ENCODE data around the gene PSMG2.

The PSMG2 gene, protein sequence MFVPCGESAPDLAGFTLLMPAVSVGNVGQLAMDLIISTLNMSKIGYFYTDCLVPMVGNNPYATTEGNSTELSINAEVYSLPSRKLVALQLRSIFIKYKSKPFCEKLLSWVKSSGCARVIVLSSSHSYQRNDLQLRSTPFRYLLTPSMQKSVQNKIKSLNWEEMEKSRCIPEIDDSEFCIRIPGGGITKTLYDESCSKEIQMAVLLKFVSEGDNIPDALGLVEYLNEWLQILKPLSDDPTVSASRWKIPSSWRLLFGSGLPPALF

GRCh38 chr18:12702221-12703095 is at the start of gene PSMG2, which contains the start of gene CEP76:
PSMG2 (plus strand) TSS chr18:12703042; CDS start chr18:12703108, 66 bp downstream.
CEP76 (minus strand) TSS chr18:12702723; CDS start chr18:12702548, 175 bp downstream.
- peak; percentile 78 to 89 for DNase-seq (ENCODE audit: low read depth in 1 of 2, low spot score in 1 of 2)
- no peak for TF ChIP-seq JUND (IDR thresholded peaks at IDR 0.05; ENCODE audit: low read depth)
- in situ Hi-C loops (cut with HindIII; ENCODE audit: low pct_unique_long_range_greater_than_20kb, low sequenced_read_pairs) = no loop called here

- in situ Hi-C loops (cut with HindIII; ENCODE audit: low pct_unique_long_range_greater_than_20kb, low sequenced_read_pairs) = no loop called here
- DNase-seq (ENCODE audit: low read depth in 1 of 2, low spot score in 1 of 2) = no peak
- no peak for TF ChIP-seq JUND (IDR thresholded peaks at IDR 0.05; ENCODE audit: low read depth)
Measured at GRCh38 chr18:12654971-12655370, 47.9 kb upstream of the PSMG2 start.

GRCh38 chr18:12656605-12656937 is 46.3 kb upstream of the PSMG2 start:
- no peak for DNase-seq (ENCODE audit: low read depth in 1 of 2, low spot score in 1 of 2)
- in situ Hi-C loops (cut with HindIII; ENCODE audit: low pct_unique_long_range_greater_than_20kb, low sequenced_read_pairs) = no loop called here

GRCh38 chr18:12656938-12657683 is 45.7 kb upstream of the PSMG2 start:
- in situ Hi-C loops (cut with HindIII; ENCODE audit: low pct_unique_long_range_greater_than_20kb, low sequenced_read_pairs) = no loop called here
- TF ChIP-seq JUND (IDR thresholded peaks at IDR 0.05; ENCODE audit: low read depth) = no peak
- peak in 1 of 2 experiments; percentile 17 for DNase-seq (ENCODE audit: low read depth in 1 of 2, low spot score in 1 of 2)

More at GRCh38 chr18:12656605-12656937, 46.3 kb upstream of the PSMG2 start:
- TF ChIP-seq JUND (IDR thresholded peaks at IDR 0.05; ENCODE audit: low read depth) = no peak

GRCh38 chr18:12657684-12658425 is 45.0 kb upstream of the PSMG2 start, which contains the start of gene SPIRE1:
SPIRE1 (minus strand) TSS chr18:12658107; CDS start chr18:12657866, 241 bp downstream.
- TF ChIP-seq JUND (IDR thresholded peaks at IDR 0.05; ENCODE audit: low read depth) = no peak
- in situ Hi-C loops (cut with HindIII; ENCODE audit: low pct_unique_long_range_greater_than_20kb, low sequenced_read_pairs) = no loop called here
- peak; percentile 69 to 72 for DNase-seq (ENCODE audit: low read depth in 1 of 2, low spot score in 1 of 2)

GRCh38 chr18:12658426-12659138 is 44.3 kb upstream of the PSMG2 start:
- in situ Hi-C loops (cut with HindIII; ENCODE audit: low pct_unique_long_range_greater_than_20kb, low sequenced_read_pairs) = no loop called here
- peak in 1 of 2 experiments; percentile 30 for DNase-seq (ENCODE audit: low read depth in 1 of 2, low spot score in 1 of 2)
- TF ChIP-seq JUND (IDR thresholded peaks at IDR 0.05; ENCODE audit: low read depth) = no peak

GRCh38 chr18:12659904-12660605 is 42.8 kb upstream of the PSMG2 start:
- in situ Hi-C loops (cut with HindIII; ENCODE audit: low pct_unique_long_range_greater_than_20kb, low sequenced_read_pairs) = no loop called here
- DNase-seq (ENCODE audit: low read depth in 1 of 2, low spot score in 1 of 2) = peak in 1 of 2 experiments; percentile 54
- TF ChIP-seq JUND (IDR thresholded peaks at IDR 0.05; ENCODE audit: low read depth) = no peak

- DNase-seq (ENCODE audit: low read depth in 1 of 2, low spot score in 1 of 2) = no peak
- in situ Hi-C loops (cut with HindIII; ENCODE audit: low pct_unique_long_range_greater_than_20kb, low sequenced_read_pairs) = no loop called here
- no peak for TF ChIP-seq JUND (IDR thresholded peaks at IDR 0.05; ENCODE audit: low read depth)
Measured at GRCh38 chr18:12668041-12668440, 34.8 kb upstream of the PSMG2 start.

DNA sequence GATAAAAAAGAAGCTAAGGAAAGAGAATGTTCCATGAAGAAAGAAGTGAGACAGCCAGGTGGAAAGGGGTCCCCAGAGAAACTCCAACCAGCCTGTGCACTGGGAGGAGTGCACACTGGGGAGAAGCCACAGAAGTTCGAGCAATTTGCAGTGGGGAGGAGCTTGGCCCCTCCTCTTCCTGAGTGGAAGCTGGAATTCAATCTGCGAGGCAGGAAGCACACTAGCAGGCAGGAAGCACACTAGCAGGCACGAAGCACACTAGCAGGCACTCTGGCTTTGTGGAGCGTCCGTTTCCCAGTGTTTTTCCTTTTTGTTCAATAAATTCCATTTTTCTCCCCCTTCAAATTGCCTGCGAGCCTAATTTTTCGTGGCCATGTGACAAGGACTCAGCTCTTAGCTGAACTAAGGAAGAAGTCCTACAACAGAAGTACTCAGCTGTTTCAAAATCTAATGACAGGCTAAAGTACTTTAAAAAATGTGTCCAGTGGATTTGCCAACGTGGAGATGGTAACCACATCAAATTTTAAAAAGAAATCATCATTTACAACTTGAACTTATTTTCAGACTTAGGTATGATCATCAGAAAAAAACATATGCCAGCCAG is 23.6 kb upstream of the PSMG2 start:
- DNase-seq (ENCODE audit: low read depth in 1 of 2, low spot score in 1 of 2) = no peak
- no peak for TF ChIP-seq JUND (IDR thresholded peaks at IDR 0.05; ENCODE audit: low read depth)
- in situ Hi-C loops (cut with HindIII; ENCODE audit: low pct_unique_long_range_greater_than_20kb, low sequenced_read_pairs) = no loop called here

GRCh38 chr18:12686100-12686499 is 16.7 kb upstream of the PSMG2 start:
- peak in 1 of 2 experiments; percentile 30 for DNase-seq (ENCODE audit: low read depth in 1 of 2, low spot score in 1 of 2)
- TF ChIP-seq JUND (IDR thresholded peaks at IDR 0.05; ENCODE audit: low read depth) = no peak
- in situ Hi-C loops (cut with HindIII; ENCODE audit: low pct_unique_long_range_greater_than_20kb, low sequenced_read_pairs) = no loop called here

Data from T47D (cell line).